Gastroesophageal sphincter (tissue), 3 donors: ENCODE measurements around the gene PBOV1.

ENCODE experiments used
- EP300 ChIP-seq: sonication (generic); formaldehyde crosslinking; IDR thresholded peaks from one replicate; pipeline ENCODE4 v1.6.1; 2017; ENCODE audit warnings: antibody characterized with exemption, mild to moderate bottlenecking
- POLR2A ChIP-seq, 2 donors: fragments of 450-650 bp; IDR thresholded peaks; one replicate each; pipeline ENCODE4 v1.6.1; 2017; ENCODE audit warnings: antibody characterized with exemption in 2 of 2, mild to moderate bottlenecking in 2 of 2, moderate library complexity in 1 of 2
- TF ChIP-seq, protein P1 (sequence below), 4 experiments: fragments of 200-600 bp in 2 of 4; fragments of 450-650 bp in 2 of 4; sonication (generic) in 1 of 4; IDR thresholded peaks; one replicate each; pipeline ENCODE4 v1.5.1; 2017 to 2019; ENCODE audit warnings: antibody characterized with exemption in 4 of 4, mild to moderate bottlenecking in 2 of 4, moderate library complexity in 2 of 4

- TF ChIP-seq, protein P1, sequence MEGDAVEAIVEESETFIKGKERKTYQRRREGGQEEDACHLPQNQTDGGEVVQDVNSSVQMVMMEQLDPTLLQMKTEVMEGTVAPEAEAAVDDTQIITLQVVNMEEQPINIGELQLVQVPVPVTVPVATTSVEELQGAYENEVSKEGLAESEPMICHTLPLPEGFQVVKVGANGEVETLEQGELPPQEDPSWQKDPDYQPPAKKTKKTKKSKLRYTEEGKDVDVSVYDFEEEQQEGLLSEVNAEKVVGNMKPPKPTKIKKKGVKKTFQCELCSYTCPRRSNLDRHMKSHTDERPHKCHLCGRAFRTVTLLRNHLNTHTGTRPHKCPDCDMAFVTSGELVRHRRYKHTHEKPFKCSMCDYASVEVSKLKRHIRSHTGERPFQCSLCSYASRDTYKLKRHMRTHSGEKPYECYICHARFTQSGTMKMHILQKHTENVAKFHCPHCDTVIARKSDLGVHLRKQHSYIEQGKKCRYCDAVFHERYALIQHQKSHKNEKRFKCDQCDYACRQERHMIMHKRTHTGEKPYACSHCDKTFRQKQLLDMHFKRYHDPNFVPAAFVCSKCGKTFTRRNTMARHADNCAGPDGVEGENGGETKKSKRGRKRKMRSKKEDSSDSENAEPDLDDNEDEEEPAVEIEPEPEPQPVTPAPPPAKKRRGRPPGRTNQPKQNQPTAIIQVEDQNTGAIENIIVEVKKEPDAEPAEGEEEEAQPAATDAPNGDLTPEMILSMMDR (IDR thresholded peaks at IDR 0.05) = no peak
- no peak for TF ChIP-seq EP300
- no peak for TF ChIP-seq POLR2A (IDR thresholded peaks at IDR 0.05)
Measured at GRCh38 chr6:138204792-138205384, 13.4 kb downstream of the PBOV1 start.
